Adipocyte (in vitro differentiated cells): ENCODE data around the gene CDH11.

Experiments used
- DNase-seq: peaks from one replicate; pipeline ENCODE4 v3.0.0-alpha.2; 2015; ENCODE audit warnings: low read depth
- H3K27me3 ChIP-seq: replicated peaks from 2 replicates; pipeline ENCODE4 v1.7.0; 2013; ENCODE audit warnings: mild to moderate bottlenecking, low read length, moderate library complexity; ENCODE audit not compliant: control insufficient read depth, insufficient read depth
- H3K36me3 ChIP-seq: 2 replicates; pipeline ENCODE4 v1.7.0; 2013; ENCODE audit warnings: low read length, mild to moderate bottlenecking, moderate library complexity; ENCODE audit not compliant: control insufficient read depth, insufficient read depth, severe bottlenecking
- H3K4me1 ChIP-seq: 2 replicates; pipeline ENCODE4 v1.7.0; 2013; ENCODE audit warnings: mild to moderate bottlenecking, low read length, moderate library complexity; ENCODE audit not compliant: control insufficient read depth, insufficient read depth
- H3K4me3 ChIP-seq: 2 replicates; pipeline ENCODE4 v1.7.0; 2013; ENCODE audit warnings: mild to moderate bottlenecking, low read length, moderate library complexity
- H3K9ac ChIP-seq: 2 replicates; pipeline ENCODE4 v1.7.0; 2013; ENCODE audit warnings: mild to moderate bottlenecking, low read length, moderate library complexity
- H3K9me3 ChIP-seq: 2 replicates; pipeline ENCODE4 v1.7.0; 2013; ENCODE audit warnings: mild to moderate bottlenecking, low read length, moderate library complexity; ENCODE audit not compliant: control insufficient read depth

The CDH11 gene

DNA sequence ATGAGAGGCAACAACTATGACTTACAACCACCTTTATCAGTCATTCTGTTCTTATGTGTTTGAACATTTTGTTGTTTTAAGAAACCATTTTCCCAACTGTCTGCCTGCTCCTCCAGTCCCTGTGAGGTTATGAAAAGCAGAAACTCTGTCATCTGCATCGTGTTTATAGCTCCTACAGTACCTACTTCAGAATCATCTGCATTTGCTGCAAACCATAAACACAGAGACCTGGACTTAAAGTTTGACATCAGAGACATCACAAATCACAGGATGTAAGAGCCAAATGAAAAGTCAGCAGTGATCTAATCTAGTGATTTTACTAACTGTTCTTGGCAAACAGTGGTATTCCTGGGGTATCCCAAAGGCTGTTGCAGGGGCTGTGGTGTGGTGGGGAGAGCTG, 55.2 kb downstream of the CDH11 start:
- DNase-seq, result no peak
- H3K27me3 ChIP-seq, result no peaks in the 10 kb centered on the region
- no peak overlapping the region for H3K4me3 ChIP-seq
- no peaks in the 10 kb centered on the region for H3K9me3 ChIP-seq
- H3K9ac ChIP-seq, result no peak overlapping the region
- peaks cover 51% of the 10 kb centered on the region for H3K4me1 ChIP-seq
- peaks cover 8% of the 10 kb centered on the region for H3K36me3 ChIP-seq

DNA sequence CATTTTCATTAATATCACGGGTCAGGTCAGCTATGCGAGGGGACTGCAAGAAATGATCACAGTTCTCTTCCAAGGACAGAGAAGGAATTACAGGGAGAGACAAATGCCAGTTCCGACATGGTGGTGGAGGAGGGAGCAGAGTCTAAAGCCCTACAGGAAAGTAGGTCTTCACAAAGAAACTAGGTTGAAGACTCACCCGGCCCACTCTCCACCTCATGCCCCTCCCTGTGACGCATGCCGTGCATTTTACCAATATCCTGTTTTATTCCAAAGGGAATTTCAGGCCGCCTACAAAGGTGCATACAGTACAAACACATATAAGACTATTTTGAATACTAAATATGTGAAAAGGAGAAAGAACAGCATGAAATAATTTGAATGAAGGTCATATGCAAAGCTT, 56.8 kb downstream of the CDH11 start:
- no peaks in the 10 kb centered on the region for H3K9me3 ChIP-seq
- H3K4me1 ChIP-seq, result peaks cover 38% of the 10 kb centered on the region
- H3K27me3 ChIP-seq, result no peaks in the 10 kb centered on the region
- DNase-seq, result no peak
- H3K36me3 ChIP-seq, result peaks cover 8% of the 10 kb centered on the region
- no peak overlapping the region for H3K9ac ChIP-seq
- no peak overlapping the region for H3K4me3 ChIP-seq

DNA sequence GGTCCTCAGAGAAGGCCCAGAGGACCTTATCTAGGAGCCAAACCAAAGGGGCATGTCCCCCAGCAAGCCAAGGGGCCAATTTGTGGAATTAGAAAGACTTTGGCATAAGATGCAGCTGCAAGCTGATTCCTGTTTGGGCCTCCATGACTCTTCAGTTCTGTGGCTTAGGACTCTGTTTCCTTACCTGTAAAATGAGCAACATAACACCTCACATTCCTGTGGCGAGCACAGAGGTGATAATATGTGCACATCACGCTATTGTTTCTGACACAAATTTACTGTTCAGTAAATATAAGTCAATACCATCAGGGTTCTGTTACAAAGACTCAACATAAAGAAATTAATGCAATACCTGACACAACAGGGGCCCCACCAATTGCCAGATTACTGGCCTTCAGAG, 57.7 kb downstream of the CDH11 start:
- H3K36me3 ChIP-seq, result peaks cover 8% of the 10 kb centered on the region
- no peak for DNase-seq
- H3K4me1 ChIP-seq, result peaks cover 29% of the 10 kb centered on the region
- no peak overlapping the region for H3K9ac ChIP-seq
- H3K4me3 ChIP-seq, result no peak overlapping the region
- H3K9me3 ChIP-seq, result no peaks in the 10 kb centered on the region
- H3K27me3 ChIP-seq, result no peaks in the 10 kb centered on the region

DNA sequence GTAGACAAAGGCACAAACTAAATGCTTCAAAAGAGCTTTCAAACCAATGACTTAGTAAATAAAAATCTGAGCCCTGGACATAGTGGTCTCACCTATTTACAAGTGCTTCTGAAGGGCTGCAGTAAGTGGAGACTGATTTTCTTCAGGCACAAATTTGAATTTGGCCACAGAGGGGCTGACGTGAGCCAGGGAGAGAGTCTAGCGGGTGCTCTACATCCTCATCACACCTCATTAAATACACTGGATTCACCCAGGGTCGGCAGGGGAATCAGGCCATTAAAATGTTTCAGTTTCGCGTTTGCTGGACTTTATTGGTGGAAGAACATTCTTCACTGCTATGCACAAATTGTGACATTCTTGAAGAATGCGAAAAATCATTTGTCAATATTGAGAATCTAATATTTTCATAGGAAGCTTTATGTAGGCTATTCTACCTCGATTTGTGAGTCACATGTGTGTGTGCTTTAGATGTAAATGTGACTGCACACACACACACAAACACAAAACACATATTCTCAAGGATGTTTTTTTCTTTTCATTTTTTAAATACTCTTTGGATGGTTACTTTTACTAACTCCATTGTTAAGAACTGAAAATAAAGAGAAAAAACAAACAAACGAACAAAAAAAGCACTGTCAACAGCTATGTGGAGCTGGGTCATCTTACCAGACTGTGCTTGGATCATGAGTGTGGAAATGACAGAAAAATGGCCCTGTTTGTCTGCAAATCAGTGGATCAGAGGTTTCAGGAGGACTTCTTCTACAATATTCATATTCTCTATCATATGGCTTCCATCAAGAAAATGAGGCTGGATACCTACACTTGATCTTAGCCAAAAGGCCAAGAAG, 58.9 kb downstream of the CDH11 start:
- H3K4me3 ChIP-seq, result no peak overlapping the region
- H3K36me3 ChIP-seq, result peaks cover 8% of the 10 kb centered on the region
- no peak for DNase-seq
- H3K9ac ChIP-seq, result no peak overlapping the region
- H3K9me3 ChIP-seq, result no peaks in the 10 kb centered on the region
- H3K4me1 ChIP-seq, result peaks cover 18% of the 10 kb centered on the region
- H3K27me3 ChIP-seq, result no peaks in the 10 kb centered on the region

DNA sequence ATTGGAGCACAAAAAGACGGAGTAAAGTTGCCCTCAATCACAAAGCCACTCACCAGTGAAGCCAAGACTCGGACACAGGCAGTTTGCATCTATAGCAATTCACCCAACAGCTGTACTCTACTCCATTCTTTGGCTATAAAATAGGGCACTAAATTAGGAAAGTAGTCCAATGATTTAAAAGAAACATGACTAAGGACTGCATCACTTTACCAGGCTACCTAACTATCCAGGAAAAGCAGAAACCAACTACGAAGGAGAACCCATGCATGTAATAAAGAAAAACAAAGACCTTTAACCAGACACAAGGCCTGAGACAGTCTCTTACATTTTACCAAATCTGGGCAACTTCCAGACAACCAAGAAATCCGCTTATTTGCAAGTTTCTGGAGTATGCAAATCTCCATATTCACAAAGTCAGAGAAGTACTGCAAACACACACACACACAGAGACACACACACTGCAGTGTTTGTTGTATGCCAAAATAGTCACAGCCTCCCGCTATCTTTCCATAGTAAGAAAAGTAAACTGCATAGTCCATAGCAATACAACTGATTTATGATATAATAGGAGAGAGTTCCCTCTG, 59.8 kb downstream of the CDH11 start:
- H3K9me3 ChIP-seq, result no peaks in the 10 kb centered on the region
- H3K4me3 ChIP-seq, result no peak overlapping the region
- H3K9ac ChIP-seq, result no peak overlapping the region
- H3K4me1 ChIP-seq, result peaks cover 16% of the 10 kb centered on the region
- H3K27me3 ChIP-seq, result no peaks in the 10 kb centered on the region
- peaks cover 8% of the 10 kb centered on the region for H3K36me3 ChIP-seq
- DNase-seq, result no peak

DNA sequence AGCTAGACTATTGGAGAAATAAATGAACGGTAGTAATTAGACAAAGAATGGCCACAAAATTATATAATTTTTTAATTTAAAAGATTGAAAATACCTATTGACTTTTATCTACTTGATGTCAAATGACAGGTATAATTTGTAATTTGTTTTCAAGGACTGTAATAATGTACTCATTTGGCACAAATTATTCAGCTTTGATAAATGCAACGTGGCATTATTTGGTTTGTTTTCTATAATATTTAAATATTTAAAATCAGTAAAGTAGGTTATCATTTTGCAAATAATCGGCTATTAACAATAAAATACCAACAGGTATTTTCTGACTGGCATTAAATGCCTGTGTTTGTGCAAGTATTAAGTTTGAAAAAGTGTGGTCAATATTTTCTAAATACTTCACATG, 60.6 kb downstream of the CDH11 start:
- Histone ChIP-seq H3K4me1 (peaks cover 16% of the 10 kb centered on the region), H3K9me3 (no peaks in the 10 kb centered on the region), H3K4me3 (no peak overlapping the region), H3K27me3 (no peaks in the 10 kb centered on the region), H3K36me3 (peaks cover 8% of the 10 kb centered on the region), H3K9ac (no peak overlapping the region)
- DNase-seq, result no peak

DNA sequence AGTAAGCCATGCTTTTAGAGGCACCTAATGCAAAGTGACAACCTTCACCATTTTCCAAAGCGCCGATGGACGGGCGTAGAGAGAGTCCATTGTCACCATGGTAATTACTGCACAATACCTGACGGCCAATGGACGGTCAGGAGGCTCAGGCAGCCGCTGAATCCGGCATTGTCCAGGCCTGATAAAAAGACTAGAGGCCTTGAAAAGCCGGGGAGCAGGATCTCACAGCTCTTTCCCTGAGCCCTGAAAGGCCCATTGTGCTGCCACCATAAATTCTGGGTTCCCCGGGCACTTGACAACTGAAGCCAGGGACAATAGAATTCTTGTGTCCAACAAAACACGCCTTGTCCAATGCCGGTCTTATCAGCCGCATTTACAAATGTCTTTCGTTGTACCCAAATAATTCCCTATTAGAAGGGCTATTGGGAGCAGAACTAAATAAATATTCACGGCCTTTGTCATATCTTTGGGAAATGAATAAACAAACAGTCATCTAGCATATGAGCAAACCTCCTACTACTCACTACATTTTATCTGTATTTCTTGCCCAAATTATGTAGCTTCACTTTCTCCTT, 62.4 kb downstream of the CDH11 start:
- no peak overlapping the region for H3K9ac ChIP-seq
- no peaks in the 10 kb centered on the region for H3K27me3 ChIP-seq
- peaks cover 8% of the 10 kb centered on the region for H3K36me3 ChIP-seq
- H3K4me3 ChIP-seq, result no peak overlapping the region
- H3K9me3 ChIP-seq, result no peaks in the 10 kb centered on the region
- no peak for DNase-seq
- peaks cover 16% of the 10 kb centered on the region for H3K4me1 ChIP-seq

DNA sequence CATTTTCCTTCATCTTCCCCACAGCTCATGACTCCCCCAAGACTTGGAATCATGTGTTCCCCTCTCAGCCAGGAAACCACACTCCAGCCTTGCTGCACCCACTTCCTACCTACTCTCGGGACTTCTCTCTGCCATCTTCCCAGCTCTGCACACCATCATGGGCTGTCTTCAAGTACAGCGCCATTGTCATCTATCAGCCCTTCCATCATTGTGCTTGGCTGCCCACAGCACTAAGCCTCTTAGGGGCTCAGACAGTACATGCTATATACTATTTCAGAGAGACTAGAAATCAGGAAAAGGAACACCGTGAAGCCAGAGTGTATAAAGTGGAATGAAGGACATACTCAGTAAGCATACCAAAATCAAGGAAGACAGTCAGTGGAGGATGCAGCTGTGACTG, 64.7 kb downstream of the CDH11 start:
- DNase-seq, result no peak
- H3K4me1 ChIP-seq, result peaks cover 8% of the 10 kb centered on the region
- no peaks in the 10 kb centered on the region for H3K27me3 ChIP-seq
- H3K9me3 ChIP-seq, result no peaks in the 10 kb centered on the region
- H3K9ac ChIP-seq, result no peak overlapping the region
- H3K4me3 ChIP-seq, result no peak overlapping the region
- peaks cover 16% of the 10 kb centered on the region for H3K36me3 ChIP-seq

DNA sequence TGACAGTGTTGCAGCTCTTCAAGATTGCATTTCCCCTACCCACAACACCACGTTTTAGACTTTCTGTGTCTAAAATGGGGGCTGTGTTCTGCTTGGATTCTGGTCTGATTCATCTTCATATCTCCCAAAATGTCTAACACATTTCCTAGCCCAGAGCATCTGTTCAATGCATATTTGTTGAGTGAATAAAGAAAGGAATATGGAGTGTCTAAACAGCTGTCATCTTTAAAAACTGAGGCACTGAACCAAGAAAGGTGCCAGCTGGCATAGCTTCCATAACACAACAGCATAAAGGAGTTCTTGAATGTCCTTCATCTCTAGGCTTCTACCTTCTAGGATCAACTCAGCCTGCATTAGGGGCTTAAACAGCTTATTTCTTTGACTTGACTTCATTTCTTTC, 67.4 kb downstream of the CDH11 start:
- H3K4me1 ChIP-seq, result peaks cover 5% of the 10 kb centered on the region
- no peak for DNase-seq
- H3K36me3 ChIP-seq, result peaks cover 41% of the 10 kb centered on the region
- H3K9me3 ChIP-seq, result no peaks in the 10 kb centered on the region
- no peak overlapping the region for H3K9ac ChIP-seq
- H3K4me3 ChIP-seq, result no peak overlapping the region
- no peaks in the 10 kb centered on the region for H3K27me3 ChIP-seq

DNA sequence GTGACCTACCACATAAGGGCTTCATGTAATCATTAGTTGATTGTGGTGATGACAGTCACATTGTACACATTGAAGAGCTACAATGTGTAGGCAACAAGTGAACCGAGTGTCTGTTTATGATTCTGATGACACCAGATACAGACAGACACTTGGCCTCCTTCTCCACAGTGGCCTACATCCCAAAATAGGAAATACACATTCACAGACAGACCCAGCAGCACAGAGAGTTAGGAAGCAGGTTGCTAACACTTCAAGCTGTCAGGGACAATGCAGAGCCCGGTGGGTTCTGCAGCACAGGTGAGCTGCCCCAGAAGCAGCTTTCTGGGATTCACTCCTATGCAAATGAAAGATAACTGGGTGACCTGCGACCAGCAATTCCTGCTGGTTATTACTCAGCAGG, 72.2 kb downstream of the CDH11 start:
- peaks cover 46% of the 10 kb centered on the region for H3K36me3 ChIP-seq
- H3K4me3 ChIP-seq, result no peak overlapping the region
- no peak for DNase-seq
- no peaks in the 10 kb centered on the region for H3K27me3 ChIP-seq
- peaks cover 9% of the 10 kb centered on the region for H3K4me1 ChIP-seq
- H3K9ac ChIP-seq, result no peak overlapping the region
- H3K9me3 ChIP-seq, result no peaks in the 10 kb centered on the region

DNA sequence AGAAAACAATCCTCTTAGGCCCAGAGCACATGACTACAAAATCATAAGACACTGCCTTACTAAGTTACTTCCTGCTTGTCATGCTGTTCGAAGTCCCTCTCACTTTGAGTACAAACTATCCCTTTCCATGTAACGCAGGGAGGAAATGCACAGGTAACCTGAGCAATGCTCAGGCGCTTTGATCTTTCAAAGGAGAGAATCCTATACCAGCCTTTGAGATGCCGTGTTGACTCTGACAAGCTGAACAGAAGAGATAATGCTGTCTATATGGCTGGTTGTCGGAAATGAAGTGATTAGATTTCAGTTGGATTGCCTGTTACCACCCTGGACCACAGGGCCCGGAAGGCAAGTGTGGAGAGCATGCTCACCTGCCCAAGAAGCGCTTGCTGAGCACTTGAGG, 75.9 kb downstream of the CDH11 start:
- Histone ChIP-seq H3K4me1 (peaks cover 13% of the 10 kb centered on the region), H3K4me3 (no peak overlapping the region), H3K9me3 (no peaks in the 10 kb centered on the region), H3K9ac (no peak overlapping the region), H3K27me3 (no peaks in the 10 kb centered on the region), H3K36me3 (peaks cover 23% of the 10 kb centered on the region)
- no peak for DNase-seq
